Upper lobe of left lung (tissue), 4 donors: Measurements from ENCODE around the gene FOCAD.

Source experiments
- POLR2A ChIP-seq, 4 donors: fragments of 450-650 bp; IDR thresholded peaks; one replicate each; pipeline ENCODE4 v1.5.1; 2016 to 2017; ENCODE audit warnings: antibody characterized with exemption in 4 of 4, mild to moderate bottlenecking in 2 of 4
- POLR2AphosphoS5 ChIP-seq, 2 donors: sonication (generic); formaldehyde crosslinking; IDR thresholded peaks; one replicate each; pipeline ENCODE4 v1.5.1; 2017; ENCODE audit warnings: antibody characterized with exemption in 2 of 2
- TF ChIP-seq, protein P1 (sequence below), 6 experiments: fragments of 450-650 bp in 4 of 6; fragments of 200-600 bp in 2 of 6; sonication (generic) in 2 of 6; IDR thresholded peaks; one replicate each; pipeline ENCODE4 v1.5.1; 2016 to 2019; ENCODE audit warnings: antibody characterized with exemption in 6 of 6

DNA sequence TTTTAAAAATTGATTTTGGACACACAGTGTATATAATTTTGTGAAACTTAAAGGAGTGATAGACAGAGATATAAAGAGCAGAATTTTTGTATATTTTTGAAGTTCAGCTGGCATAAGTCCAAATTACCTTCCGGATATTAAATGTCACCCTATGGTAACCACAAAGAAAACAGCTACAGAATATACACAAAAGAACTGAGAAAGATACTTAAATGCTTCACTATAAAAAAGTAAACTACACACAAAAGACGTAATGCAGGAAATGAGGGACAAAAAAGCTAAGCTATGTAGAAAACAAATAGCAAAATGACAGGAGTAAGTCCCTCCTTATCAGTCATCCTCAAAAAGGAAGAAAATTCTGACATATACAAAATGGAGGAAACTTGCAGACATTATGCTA lies 318.0 kb downstream of the FOCAD start:
- TF ChIP-seq POLR2AphosphoS5 (IDR thresholded peaks at IDR 0.05) (no peak), POLR2A (IDR thresholded peaks at IDR 0.05) (no peak)
- TF ChIP-seq, protein P1, sequence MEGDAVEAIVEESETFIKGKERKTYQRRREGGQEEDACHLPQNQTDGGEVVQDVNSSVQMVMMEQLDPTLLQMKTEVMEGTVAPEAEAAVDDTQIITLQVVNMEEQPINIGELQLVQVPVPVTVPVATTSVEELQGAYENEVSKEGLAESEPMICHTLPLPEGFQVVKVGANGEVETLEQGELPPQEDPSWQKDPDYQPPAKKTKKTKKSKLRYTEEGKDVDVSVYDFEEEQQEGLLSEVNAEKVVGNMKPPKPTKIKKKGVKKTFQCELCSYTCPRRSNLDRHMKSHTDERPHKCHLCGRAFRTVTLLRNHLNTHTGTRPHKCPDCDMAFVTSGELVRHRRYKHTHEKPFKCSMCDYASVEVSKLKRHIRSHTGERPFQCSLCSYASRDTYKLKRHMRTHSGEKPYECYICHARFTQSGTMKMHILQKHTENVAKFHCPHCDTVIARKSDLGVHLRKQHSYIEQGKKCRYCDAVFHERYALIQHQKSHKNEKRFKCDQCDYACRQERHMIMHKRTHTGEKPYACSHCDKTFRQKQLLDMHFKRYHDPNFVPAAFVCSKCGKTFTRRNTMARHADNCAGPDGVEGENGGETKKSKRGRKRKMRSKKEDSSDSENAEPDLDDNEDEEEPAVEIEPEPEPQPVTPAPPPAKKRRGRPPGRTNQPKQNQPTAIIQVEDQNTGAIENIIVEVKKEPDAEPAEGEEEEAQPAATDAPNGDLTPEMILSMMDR (IDR thresholded peaks at IDR 0.05): no peak
